HEK293 (cell line): ENCODE results near the gene TMEM11.

Experiments
- CTCF ChIA-PET: fragments of 350-600 bp; formaldehyde crosslinking; extraction: SDS; loops from one replicate; lab custom pipeline; 2021; ENCODE audit warnings: antibody characterized with exemption; lab: Yijun Ruan, JAX
- POLR2A ChIA-PET: fragments of 300-600 bp; formaldehyde crosslinking; extraction: SDS; loops from one replicate; lab custom pipeline; 2020; ENCODE audit warnings: antibody characterized with exemption, inconsistent platforms; lab: Yijun Ruan, JAX
- H3K27ac ChIP-seq: fragments of 200-500 bp; sonication (Bioruptor generic); 2 replicates; pipeline ENCODE4 v1.5.1; 2014; ENCODE audit warnings: low read depth, low read length, control low read depth, inconsistent platforms; ENCODE audit errors: extremely low read depth
- H3K36me3 ChIP-seq, 2 experiments: fragments of 200-500 bp in 1 of 2; sonication (Bioruptor generic) in 1 of 2; 1 replicate in 1 of 2; 2 replicates in 1 of 2; pipeline ENCODE4 v1.5.1; 2014 to 2017; ENCODE audit warnings: inconsistent platforms in 2 of 2, low read length in 2 of 2; ENCODE audit not compliant: control insufficient read depth in 2 of 2, insufficient read depth in 1 of 2
- H3K4me1 ChIP-seq: fragments of 200-500 bp; sonication (Bioruptor generic); 2 replicates; pipeline ENCODE4 v1.5.1; 2014; ENCODE audit warnings: mild to moderate bottlenecking, low read length, inconsistent platforms; ENCODE audit not compliant: control insufficient read depth, insufficient read depth
- H3K4me3 ChIP-seq: 2 replicates; pipeline ENCODE4 v1.5.1; 2011; ENCODE audit warnings: low read depth, mild to moderate bottlenecking, control low read depth, low read length, moderate library complexity
- H3K9me3 ChIP-seq: fragments of 200-500 bp; sonication (Bioruptor generic); 2 replicates; pipeline ENCODE4 v1.5.1; 2014; ENCODE audit warnings: low read depth, low read length, inconsistent platforms; ENCODE audit not compliant: control insufficient read depth, insufficient read depth
- BCL11A ChIP-seq: fragments of 450-650 bp; formaldehyde crosslinking; IDR thresholded peaks from 2 replicates; pipeline ENCODE4 v1.5.1; 2016; ENCODE audit warnings: low read depth, missing biosample characterization, missing genetic modification characterization
- SP7 ChIP-seq: fragments of 450-650 bp; formaldehyde crosslinking; IDR thresholded peaks from 2 replicates; pipeline ENCODE4 v1.5.1; 2016; ENCODE audit warnings: missing biosample characterization, missing genetic modification characterization
- ZNF274 ChIP-seq, 2 experiments: fragments of 200-500 bp in 1 of 2; fragments of 450-650 bp in 1 of 2; sonication (Bioruptor generic) in 1 of 2; formaldehyde crosslinking in 1 of 2; IDR thresholded peaks; 2 replicates each; pipeline versions ENCODE4 v1.5.1 to v1.6.1; 2014 to 2016; ENCODE audit warnings: borderline replicate concordance in 1 of 2, inconsistent platforms in 1 of 2, low read length in 1 of 2, missing biosample characterization in 1 of 2, missing genetic modification characterization in 1 of 2
- ZNF366 ChIP-seq: fragments of 450-650 bp; formaldehyde crosslinking; conservative IDR thresholded peaks from 2 replicates; pipeline ENCODE4 v1.5.1; 2016; ENCODE audit warnings: missing biosample characterization, missing genetic modification characterization
- ZNF391 ChIP-seq: fragments of 450-650 bp; formaldehyde crosslinking; IDR thresholded peaks from 2 replicates; pipeline ENCODE4 v1.5.1; 2016; ENCODE audit warnings: low read depth, missing biosample characterization, missing genetic modification characterization, borderline replicate concordance
- ZNF530 ChIP-seq: fragments of 450-650 bp; formaldehyde crosslinking; IDR thresholded peaks from 2 replicates; pipeline ENCODE4 v1.5.1; 2016; ENCODE audit warnings: low read depth, missing biosample characterization, missing genetic modification characterization
- ZNF600 ChIP-seq: fragments of 450-650 bp; formaldehyde crosslinking; IDR thresholded peaks from 2 replicates; pipeline ENCODE4 v1.5.1; 2016; ENCODE audit warnings: missing biosample characterization, missing genetic modification characterization
- ZNF623 ChIP-seq: fragments of 450-650 bp; formaldehyde crosslinking; IDR thresholded peaks from 2 replicates; pipeline ENCODE4 v1.5.1; 2016; ENCODE audit warnings: missing biosample characterization, missing genetic modification characterization
- ZNF76 ChIP-seq: fragments of 450-650 bp; formaldehyde crosslinking; IDR thresholded peaks from 2 replicates; pipeline ENCODE4; 2016; ENCODE audit warnings: low read depth, missing biosample characterization, missing genetic modification characterization, borderline replicate concordance
- TF ChIP-seq, protein P1 (sequence below): fragments of 450-650 bp; formaldehyde crosslinking; IDR thresholded peaks from 2 replicates; pipeline ENCODE4 v1.5.1; 2016; ENCODE audit warnings: missing biosample characterization, missing genetic modification characterization, low read depth
- TF ChIP-seq, protein P2 (sequence below): fragments of 450-650 bp; formaldehyde crosslinking; IDR thresholded peaks from 2 replicates; pipeline ENCODE4 v1.5.1; 2016; ENCODE audit warnings: missing biosample characterization, missing genetic modification characterization
- TF ChIP-seq, protein P3 (sequence below): fragments of 450-650 bp; formaldehyde crosslinking; IDR thresholded peaks from 2 replicates; pipeline ENCODE4 v1.5.1; 2016; ENCODE audit warnings: missing biosample characterization, missing genetic modification characterization
- TF ChIP-seq, protein P4 (sequence below): fragments of 450-650 bp; formaldehyde crosslinking; IDR thresholded peaks from 2 replicates; pipeline ENCODE4 v1.5.1; 2016; ENCODE audit warnings: missing biosample characterization, missing genetic modification characterization, borderline replicate concordance

TMEM11 gene

DNA sequence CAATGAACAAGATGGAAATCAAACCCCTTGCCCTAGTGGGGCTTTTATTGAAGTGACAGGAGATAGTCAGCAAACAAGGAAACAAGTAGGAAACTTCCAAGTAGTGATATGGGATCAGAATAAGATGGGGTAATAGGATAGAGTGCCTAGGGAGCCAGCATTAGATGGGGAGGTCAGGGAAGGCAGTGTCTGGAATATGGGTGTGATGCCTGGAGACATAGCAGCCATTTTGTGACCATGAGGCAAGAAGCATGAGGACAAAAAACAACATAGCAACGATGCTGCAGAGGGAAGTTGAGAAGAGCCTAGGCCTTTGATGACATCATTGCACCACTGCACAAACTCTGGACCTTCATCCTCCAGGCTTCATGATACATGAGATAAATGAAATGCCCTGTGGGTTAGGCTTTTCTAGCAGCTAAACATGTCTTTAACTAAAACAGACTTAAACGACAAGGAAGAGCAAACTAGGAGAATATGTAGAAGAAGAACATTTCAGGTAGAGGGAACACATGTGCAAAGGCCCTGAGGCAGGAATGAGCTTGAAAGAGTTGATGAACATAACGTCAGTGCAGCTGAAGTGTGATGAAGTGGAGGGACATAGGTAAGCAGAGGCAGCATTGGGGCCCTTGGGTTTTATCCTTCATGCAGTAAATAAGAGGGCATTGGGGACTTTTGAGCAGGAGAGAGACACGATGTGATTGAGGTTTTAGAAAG, 18.2 kb upstream of the TMEM11 start (continued):
- TF ChIP-seq BCL11A (tag by site-specific recombination) = no peak
- peak; percentile 93 for TF ChIP-seq ZNF623
- TF ChIP-seq, protein P1, sequence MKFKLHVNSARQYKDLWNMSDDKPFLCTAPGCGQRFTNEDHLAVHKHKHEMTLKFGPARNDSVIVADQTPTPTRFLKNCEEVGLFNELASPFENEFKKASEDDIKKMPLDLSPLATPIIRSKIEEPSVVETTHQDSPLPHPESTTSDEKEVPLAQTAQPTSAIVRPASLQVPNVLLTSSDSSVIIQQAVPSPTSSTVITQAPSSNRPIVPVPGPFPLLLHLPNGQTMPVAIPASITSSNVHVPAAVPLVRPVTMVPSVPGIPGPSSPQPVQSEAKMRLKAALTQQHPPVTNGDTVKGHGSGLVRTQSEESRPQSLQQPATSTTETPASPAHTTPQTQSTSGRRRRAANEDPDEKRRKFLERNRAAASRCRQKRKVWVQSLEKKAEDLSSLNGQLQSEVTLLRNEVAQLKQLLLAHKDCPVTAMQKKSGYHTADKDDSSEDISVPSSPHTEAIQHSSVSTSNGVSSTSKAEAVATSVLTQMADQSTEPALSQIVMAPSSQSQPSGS = 0 out of 2 replicates have a peak, but pooled peaks have one; percentile 21
- peak; percentile 53; the same call in 1 of the 2 replicates for TF ChIP-seq ZNF391
- TF ChIP-seq, protein P2, sequence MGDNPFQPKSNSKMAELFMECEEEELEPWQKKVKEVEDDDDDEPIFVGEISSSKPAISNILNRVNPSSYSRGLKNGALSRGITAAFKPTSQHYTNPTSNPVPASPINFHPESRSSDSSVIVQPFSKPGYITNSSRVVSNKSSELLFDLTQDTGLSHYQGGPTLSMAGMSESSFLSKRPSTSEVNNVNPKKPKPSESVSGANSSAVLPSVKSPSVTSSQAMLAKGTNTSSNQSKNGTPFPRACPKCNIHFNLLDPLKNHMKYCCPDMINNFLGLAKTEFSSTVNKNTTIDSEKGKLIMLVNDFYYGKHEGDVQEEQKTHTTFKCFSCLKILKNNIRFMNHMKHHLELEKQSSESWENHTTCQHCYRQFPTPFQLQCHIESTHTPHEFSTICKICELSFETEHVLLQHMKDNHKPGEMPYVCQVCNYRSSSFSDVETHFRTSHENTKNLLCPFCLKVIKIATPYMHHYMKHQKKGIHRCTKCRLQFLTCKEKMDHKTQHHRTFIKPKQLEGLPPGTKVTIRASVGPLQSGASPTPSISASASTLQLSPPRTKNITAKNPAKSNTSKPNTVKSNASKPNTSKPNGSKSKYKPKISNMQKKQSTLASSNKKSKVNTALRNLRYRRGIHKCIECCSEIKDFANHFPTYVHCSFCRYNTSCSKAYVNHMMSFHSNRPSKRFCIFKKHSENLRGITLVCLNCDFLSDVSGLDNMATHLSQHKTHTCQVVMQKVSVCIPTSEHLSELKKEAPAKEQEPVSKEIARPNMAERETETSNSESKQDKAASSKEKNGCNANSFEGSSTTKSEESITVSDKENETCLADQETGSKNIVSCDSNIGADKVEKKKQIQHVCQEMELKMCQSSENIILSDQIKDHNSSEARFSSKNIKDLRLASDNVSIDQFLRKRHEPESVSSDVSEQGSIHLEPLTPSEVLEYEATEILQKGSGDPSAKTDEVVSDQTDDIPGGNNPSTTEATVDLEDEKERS = peak; percentile 100
- TF ChIP-seq ZNF600 (tag by site-specific recombination) = no peak
- TF ChIP-seq SP7 (tag by site-specific recombination) = peak; percentile 62
- no peak for TF ChIP-seq ZNF76 (tag by site-specific recombination)
- TF ChIP-seq, protein P3, sequence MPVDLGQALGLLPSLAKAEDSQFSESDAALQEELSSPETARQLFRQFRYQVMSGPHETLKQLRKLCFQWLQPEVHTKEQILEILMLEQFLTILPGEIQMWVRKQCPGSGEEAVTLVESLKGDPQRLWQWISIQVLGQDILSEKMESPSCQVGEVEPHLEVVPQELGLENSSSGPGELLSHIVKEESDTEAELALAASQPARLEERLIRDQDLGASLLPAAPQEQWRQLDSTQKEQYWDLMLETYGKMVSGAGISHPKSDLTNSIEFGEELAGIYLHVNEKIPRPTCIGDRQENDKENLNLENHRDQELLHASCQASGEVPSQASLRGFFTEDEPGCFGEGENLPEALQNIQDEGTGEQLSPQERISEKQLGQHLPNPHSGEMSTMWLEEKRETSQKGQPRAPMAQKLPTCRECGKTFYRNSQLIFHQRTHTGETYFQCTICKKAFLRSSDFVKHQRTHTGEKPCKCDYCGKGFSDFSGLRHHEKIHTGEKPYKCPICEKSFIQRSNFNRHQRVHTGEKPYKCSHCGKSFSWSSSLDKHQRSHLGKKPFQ (tag by site-specific recombination) = no peak
- TF ChIP-seq, protein P4, sequence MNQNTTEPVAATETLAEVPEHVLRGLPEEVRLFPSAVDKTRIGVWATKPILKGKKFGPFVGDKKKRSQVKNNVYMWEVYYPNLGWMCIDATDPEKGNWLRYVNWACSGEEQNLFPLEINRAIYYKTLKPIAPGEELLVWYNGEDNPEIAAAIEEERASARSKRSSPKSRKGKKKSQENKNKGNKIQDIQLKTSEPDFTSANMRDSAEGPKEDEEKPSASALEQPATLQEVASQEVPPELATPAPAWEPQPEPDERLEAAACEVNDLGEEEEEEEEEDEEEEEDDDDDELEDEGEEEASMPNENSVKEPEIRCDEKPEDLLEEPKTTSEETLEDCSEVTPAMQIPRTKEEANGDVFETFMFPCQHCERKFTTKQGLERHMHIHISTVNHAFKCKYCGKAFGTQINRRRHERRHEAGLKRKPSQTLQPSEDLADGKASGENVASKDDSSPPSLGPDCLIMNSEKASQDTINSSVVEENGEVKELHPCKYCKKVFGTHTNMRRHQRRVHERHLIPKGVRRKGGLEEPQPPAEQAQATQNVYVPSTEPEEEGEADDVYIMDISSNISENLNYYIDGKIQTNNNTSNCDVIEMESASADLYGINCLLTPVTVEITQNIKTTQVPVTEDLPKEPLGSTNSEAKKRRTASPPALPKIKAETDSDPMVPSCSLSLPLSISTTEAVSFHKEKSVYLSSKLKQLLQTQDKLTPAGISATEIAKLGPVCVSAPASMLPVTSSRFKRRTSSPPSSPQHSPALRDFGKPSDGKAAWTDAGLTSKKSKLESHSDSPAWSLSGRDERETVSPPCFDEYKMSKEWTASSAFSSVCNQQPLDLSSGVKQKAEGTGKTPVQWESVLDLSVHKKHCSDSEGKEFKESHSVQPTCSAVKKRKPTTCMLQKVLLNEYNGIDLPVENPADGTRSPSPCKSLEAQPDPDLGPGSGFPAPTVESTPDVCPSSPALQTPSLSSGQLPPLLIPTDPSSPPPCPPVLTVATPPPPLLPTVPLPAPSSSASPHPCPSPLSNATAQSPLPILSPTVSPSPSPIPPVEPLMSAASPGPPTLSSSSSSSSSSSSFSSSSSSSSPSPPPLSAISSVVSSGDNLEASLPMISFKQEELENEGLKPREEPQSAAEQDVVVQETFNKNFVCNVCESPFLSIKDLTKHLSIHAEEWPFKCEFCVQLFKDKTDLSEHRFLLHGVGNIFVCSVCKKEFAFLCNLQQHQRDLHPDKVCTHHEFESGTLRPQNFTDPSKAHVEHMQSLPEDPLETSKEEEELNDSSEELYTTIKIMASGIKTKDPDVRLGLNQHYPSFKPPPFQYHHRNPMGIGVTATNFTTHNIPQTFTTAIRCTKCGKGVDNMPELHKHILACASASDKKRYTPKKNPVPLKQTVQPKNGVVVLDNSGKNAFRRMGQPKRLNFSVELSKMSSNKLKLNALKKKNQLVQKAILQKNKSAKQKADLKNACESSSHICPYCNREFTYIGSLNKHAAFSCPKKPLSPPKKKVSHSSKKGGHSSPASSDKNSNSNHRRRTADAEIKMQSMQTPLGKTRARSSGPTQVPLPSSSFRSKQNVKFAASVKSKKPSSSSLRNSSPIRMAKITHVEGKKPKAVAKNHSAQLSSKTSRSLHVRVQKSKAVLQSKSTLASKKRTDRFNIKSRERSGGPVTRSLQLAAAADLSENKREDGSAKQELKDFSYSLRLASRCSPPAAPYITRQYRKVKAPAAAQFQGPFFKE (tag by site-specific recombination) = no peak

DNA sequence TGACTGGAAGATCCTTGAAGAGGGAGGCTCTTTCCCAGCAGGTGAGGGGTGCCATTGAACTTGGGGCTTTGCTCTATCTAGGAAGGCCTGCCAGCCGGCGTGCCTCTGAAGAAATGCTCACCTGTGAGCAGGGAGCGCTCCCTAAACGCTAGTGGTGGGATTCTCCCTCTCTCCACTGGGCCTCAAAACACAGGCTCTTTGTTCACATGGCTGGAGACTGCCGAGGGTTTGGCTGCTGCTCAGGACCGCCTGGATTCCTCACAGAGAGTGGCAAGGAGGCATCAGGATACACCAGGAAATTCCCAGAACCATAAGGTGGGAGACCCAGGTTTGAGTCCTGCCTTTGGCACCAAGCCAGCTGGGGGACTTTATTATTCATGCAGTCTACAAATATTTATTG, 17.6 kb upstream of the TMEM11 start:
- no peak overlapping the region for H3K4me3 ChIP-seq
- H3K36me3 ChIP-seq = no peaks in the 10 kb centered on the region
- ChIA-PET CTCF (interaction anchor here (1.9 kb wide), 1 partner anchor 9 kb away, joined by 6 read pairs; no protein-coding TSS in a partner anchor), POLR2A (no interaction called here)
- no peak overlapping the region for H3K27ac ChIP-seq
- H3K4me1 ChIP-seq = no peaks in the 10 kb centered on the region
- TF ChIP-seq ZNF274 (IDR thresholded peaks at IDR 0.05; ENCODE audit: low read length) (no peak), ZNF274 (tag by site-specific recombination; IDR thresholded peaks at IDR 0.05; ENCODE audit: borderline replicate concordance) (no peak), ZNF366 (no peak), ZNF530 (tag by site-specific recombination) (no peak)
- TF ChIP-seq, protein P4 (tag by site-specific recombination) = no peak
- H3K9me3 ChIP-seq = no peaks in the 10 kb centered on the region
